Hepatocyte (in vitro differentiated cells): Measurements from ENCODE around the gene TMEM250.

Experiments
- EZH2 ChIP-seq: fragments of 200-600 bp; sonication (generic); IDR thresholded peaks from 2 replicates; pipeline ENCODE4 v1.6.1; 2016; ENCODE audit warnings: antibody characterized with exemption, mild to moderate bottlenecking, borderline replicate concordance
- EZH2phosphoT487 ChIP-seq: fragments of 200-600 bp; sonication (generic); IDR thresholded peaks from one replicate; pipeline ENCODE4 v1.6.1; 2018; ENCODE audit warnings: antibody characterized with exemption, mild to moderate bottlenecking, low read depth, moderate library complexity; ENCODE audit not compliant: unreplicated experiment, severe bottlenecking
- TF ChIP-seq, protein P1 (sequence below): fragments of 200-600 bp; sonication (generic); IDR thresholded peaks from 2 replicates; pipeline ENCODE4 v1.5.1; 2016; ENCODE audit warnings: antibody characterized with exemption, mild to moderate bottlenecking; ENCODE audit not compliant: poor library complexity

DNA sequence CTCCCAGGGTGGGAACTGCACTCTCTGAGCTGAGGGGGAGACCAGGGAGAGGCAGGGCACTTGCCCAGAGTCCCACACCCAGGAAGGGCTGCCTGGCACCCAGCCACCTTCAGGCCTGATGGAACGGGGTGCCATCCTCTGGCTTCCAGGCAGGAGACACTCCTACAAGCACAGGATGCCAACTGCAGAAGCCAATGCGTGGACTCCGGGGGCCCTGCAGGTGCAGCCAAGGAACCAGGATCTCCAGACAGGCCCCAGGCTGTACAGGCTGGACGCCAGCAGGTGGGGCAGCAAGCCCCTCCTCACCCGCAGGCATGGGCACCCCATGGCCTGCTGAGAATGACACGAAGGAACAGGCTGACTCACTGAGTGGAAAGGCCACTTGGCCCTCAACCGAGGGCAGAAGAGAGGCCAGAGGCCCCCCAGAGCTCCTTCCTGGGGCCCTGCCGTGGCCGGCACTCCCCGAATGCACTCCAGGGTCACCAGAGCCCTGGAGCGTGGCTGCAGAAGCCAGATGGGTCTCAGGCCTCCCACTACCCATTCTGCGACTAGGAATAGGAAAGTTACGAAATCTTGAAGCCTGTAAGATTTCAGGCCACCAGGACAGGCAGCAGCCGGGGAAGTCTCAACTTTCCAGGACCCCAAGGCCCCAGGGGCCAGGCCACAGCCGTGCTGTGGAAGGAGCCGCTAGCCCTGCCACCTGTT is 39.3 kb downstream of the TMEM250 start:
- TF ChIP-seq, protein P1, sequence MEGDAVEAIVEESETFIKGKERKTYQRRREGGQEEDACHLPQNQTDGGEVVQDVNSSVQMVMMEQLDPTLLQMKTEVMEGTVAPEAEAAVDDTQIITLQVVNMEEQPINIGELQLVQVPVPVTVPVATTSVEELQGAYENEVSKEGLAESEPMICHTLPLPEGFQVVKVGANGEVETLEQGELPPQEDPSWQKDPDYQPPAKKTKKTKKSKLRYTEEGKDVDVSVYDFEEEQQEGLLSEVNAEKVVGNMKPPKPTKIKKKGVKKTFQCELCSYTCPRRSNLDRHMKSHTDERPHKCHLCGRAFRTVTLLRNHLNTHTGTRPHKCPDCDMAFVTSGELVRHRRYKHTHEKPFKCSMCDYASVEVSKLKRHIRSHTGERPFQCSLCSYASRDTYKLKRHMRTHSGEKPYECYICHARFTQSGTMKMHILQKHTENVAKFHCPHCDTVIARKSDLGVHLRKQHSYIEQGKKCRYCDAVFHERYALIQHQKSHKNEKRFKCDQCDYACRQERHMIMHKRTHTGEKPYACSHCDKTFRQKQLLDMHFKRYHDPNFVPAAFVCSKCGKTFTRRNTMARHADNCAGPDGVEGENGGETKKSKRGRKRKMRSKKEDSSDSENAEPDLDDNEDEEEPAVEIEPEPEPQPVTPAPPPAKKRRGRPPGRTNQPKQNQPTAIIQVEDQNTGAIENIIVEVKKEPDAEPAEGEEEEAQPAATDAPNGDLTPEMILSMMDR = no peak
- TF ChIP-seq EZH2phosphoT487 (no peak), EZH2 (no peak)
